HEK293T (cell line): ENCODE results near the gene PPP1R7.
A peak's percentile ranks its signal among the peaks of the same experiment; 100 is the strongest.
"Not testable (repeated sequence)": the region's sequence is repeated elsewhere in the genome, so short reads cannot be mapped to it uniquely, and the experiment has no call there.

ENCODE experiments used
- CTCF ChIA-PET: fragments of 350-600 bp; formaldehyde crosslinking; extraction: SDS; loops from one replicate; lab custom pipeline; 2021; ENCODE audit warnings: antibody characterized with exemption, inconsistent platforms; lab: Yijun Ruan, JAX
- POLR2A ChIA-PET: fragments of 350-600 bp; formaldehyde crosslinking; extraction: SDS; loops from one replicate; lab custom pipeline; 2020; ENCODE audit warnings: antibody characterized with exemption, inconsistent platforms; lab: Yijun Ruan, JAX
- DNase-seq: peaks from one replicate; pipeline ENCODE4 v3.0.0; 2012; ENCODE audit warnings: mixed read lengths; ENCODE audit errors: extremely low spot score
- ARNT ChIP-seq: fragments of 450-650 bp; IDR thresholded peaks from 2 replicates; pipeline ENCODE4 v1.6.1; 2017; ENCODE audit warnings: mild to moderate bottlenecking
- BHLHE40 ChIP-seq: fragments of 450-650 bp; IDR thresholded peaks from 2 replicates; pipeline ENCODE4 v1.6.1; 2016; ENCODE audit warnings: mild to moderate bottlenecking, moderate library complexity, borderline replicate concordance
- CTBP1 ChIP-seq: fragments of 450-650 bp; IDR thresholded peaks from 2 replicates; pipeline ENCODE4 v1.6.1; 2016; ENCODE audit warnings: borderline replicate concordance
- ELF4 ChIP-seq: fragments of 450-650 bp; IDR thresholded peaks from 2 replicates; pipeline ENCODE4 v1.6.1; 2017; ENCODE audit warnings: antibody characterized with exemption
- FOXA1 ChIP-seq: fragments of 450-650 bp; IDR thresholded peaks from 2 replicates; pipeline ENCODE4 v1.6.1; 2016; ENCODE audit warnings: mild to moderate bottlenecking
- FOXK2 ChIP-seq: fragments of 450-650 bp; IDR thresholded peaks from 2 replicates; pipeline ENCODE4 v1.6.1; 2016; ENCODE audit warnings: mild to moderate bottlenecking
- FOXM1 ChIP-seq: fragments of 450-650 bp; IDR thresholded peaks from 2 replicates; pipeline ENCODE4 v1.6.1; 2017; ENCODE audit warnings: mild to moderate bottlenecking, borderline replicate concordance
- HDGF ChIP-seq: fragments of 450-650 bp; IDR thresholded peaks from 2 replicates; pipeline ENCODE4 v1.6.1; 2017; ENCODE audit warnings: antibody characterized with exemption, borderline replicate concordance
- L3MBTL2 ChIP-seq: fragments of 450-650 bp; conservative IDR thresholded peaks from 2 replicates; pipeline ENCODE4 v1.6.1; 2016; ENCODE audit warnings: mild to moderate bottlenecking
- LEF1 ChIP-seq: fragments of 450-650 bp; IDR thresholded peaks from 2 replicates; pipeline ENCODE4 v1.6.1; 2017; ENCODE audit warnings: mild to moderate bottlenecking, borderline replicate concordance
- NFRKB ChIP-seq: fragments of 450-650 bp; IDR thresholded peaks from 2 replicates; pipeline ENCODE4 v1.6.1; 2016; ENCODE audit warnings: mild to moderate bottlenecking, moderate library complexity
- PKNOX1 ChIP-seq: fragments of 450-650 bp; IDR thresholded peaks from 2 replicates; pipeline ENCODE4 v1.6.1; 2016
- SP1 ChIP-seq: fragments of 450-650 bp; IDR thresholded peaks from 2 replicates; pipeline ENCODE4 v1.6.1; 2017
- SUZ12 ChIP-seq: fragments of 450-650 bp; IDR thresholded peaks from 2 replicates; pipeline ENCODE4 v1.6.1; 2016; ENCODE audit warnings: mild to moderate bottlenecking
- TARDBP ChIP-seq: fragments of 450-650 bp; IDR thresholded peaks from 2 replicates; pipeline ENCODE4 v1.6.1; 2016
- ZNF384 ChIP-seq: fragments of 450-650 bp; IDR thresholded peaks from 2 replicates; pipeline ENCODE4 v1.6.1; 2016

The PPP1R7 gene

DNA sequence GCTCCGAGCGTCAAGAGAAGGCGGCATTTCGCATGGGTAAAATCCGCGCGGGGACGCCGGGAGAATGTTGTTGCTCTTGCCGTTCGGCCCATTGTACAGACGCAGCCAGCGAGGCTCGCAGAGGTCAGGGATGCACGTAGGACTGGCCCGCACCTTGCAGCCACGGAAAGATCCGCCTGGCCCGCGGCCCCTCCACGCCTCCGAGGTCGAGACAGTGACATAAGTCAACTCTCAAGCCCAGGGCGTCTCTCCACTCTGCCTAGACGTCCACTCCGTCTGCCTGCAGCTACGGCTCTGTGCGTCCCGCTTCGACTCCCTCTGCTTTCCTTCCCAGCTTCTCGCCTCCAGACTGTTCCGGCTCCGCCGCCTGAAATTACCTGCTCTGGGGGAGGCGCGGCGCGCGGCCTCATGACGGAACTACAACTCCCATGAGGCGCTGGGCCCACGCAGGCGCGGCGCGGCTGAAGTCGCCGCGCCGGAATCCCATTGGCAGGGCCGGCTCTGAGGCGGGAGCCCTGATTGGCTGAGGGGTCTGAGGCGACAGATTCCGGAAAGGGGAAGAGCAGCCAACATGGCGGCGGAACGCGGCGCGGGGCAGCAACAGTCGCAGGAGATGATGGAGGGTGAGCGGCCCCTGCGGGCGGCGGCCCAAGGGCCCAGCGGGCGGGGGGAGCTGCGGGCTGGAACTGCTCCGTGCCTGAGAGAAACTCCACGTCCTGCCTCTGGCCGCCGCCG, at the start of gene PPP1R7:
TSS of gene PPP1R7 (plus strand) at position 543 of the 735 bp plus-strand sequence. CDS start at position 572, 29 bp downstream.
- POLR2A ChIA-PET, result interaction anchor here (0.8 to 2.0 kb wide), 6 partner anchors 9 to 165 kb away, joined by 3 to 9 read pairs (median 4); partner anchors contain the start of gene MTERF4
- CTCF ChIA-PET, result interaction anchor here (0.6 kb wide), 1 partner anchor 47 kb away, joined by 3 read pairs; no protein-coding TSS in a partner anchor
- peak; percentile 96 for DNase-seq
- TF ChIP-seq ELF4 (peak; percentile 22; the same call in 1 of the 2 replicates), ARNT (no peak), FOXA1 (no peak), BHLHE40 (no peak), LEF1 (no peak), TARDBP (no peak), SUZ12 (no peak), ZNF384 (no peak), CTBP1 (peak; percentile 48; the same call in 1 of the 2 replicates), L3MBTL2 (0 out of 2 replicates have a peak, but pooled peaks have one; percentile 16), HDGF (no peak), FOXK2 (no peak), SP1 (no peak), NFRKB (no peak), PKNOX1 (no peak; the same call in 1 of the 2 replicates), FOXM1 (no peak)

GRCh38 chr2:241102239-241102803, 47.9 kb upstream of the PPP1R7 start, which contains the start of gene MTERF4:
TSS of gene MTERF4 (minus strand) at chr2:241102287. CDS start at chr2:241102273, 14 bp downstream.
- TF ChIP-seq LEF1 (no peak), HDGF (no peak), TARDBP (peak; percentile 61; the same call in 1 of the 2 replicates), ZNF384 (no peak), FOXA1 (no peak), L3MBTL2 (no peak), SUZ12 (no peak), ARNT (peak; percentile 71; the same call in 1 of the 2 replicates), CTBP1 (peak; percentile 89), SP1 (no peak), PKNOX1 (peak; percentile 75), ELF4 (peak; percentile 56; the same call in 1 of the 2 replicates), FOXK2 (no peak), BHLHE40 (no peak), FOXM1 (peak; percentile 71; the same call in 1 of the 2 replicates), NFRKB (peak; percentile 92)
- ChIA-PET CTCF (interaction anchor here (0.7 kb wide), 1 partner anchor 258 kb away, joined by 5 read pairs; no protein-coding TSS in a partner anchor), POLR2A (interaction anchor here (0.7 to 2.4 kb wide), 7 partner anchors 8 to 48 kb away, joined by 3 to 9 read pairs (median 4); partner anchors contain the start of genes PASK and PPP1R7)
- peak; percentile 87 for DNase-seq

- ChIA-PET CTCF (no interaction called here), POLR2A (interaction anchor here (1.8 kb wide), 1 partner anchor 47 kb away, joined by 9 read pairs; the partner anchor contains the start of genes PASK and PPP1R7)
- no peak for TF ChIP-seq FOXA1
- no peak for TF ChIP-seq LEF1
- no peak for TF ChIP-seq L3MBTL2
- no peak for TF ChIP-seq SUZ12
- TF ChIP-seq FOXK2, result no peak
- TF ChIP-seq TARDBP, result no peak
- TF ChIP-seq FOXM1, result no peak
- TF ChIP-seq SP1, result no peak
- no peak for TF ChIP-seq ZNF384
- no peak for TF ChIP-seq NFRKB
- no peak for TF ChIP-seq CTBP1
- TF ChIP-seq ARNT, result no peak
- no peak for TF ChIP-seq BHLHE40
- no peak for TF ChIP-seq PKNOX1
- DNase-seq, result no peak
These were observed 47.1 kb upstream of the PPP1R7 start for GRCh38 chr2:241103176-241103595.

GRCh38 chr2:241104611-241105010, 45.7 kb upstream of the PPP1R7 start:
- CTCF ChIA-PET, DNase-seq, POLR2A ChIA-PET: not testable (repeated sequence)

GRCh38 chr2:241105641-241106040, 44.6 kb upstream of the PPP1R7 start:
- CTCF ChIA-PET, result no interaction called here
- no peak for DNase-seq
- POLR2A ChIA-PET, result no interaction called here
- TF ChIP-seq L3MBTL2 (no peak), FOXK2 (no peak), ELF4 (no peak), CTBP1 (no peak), LEF1 (no peak), SP1 (no peak), PKNOX1 (no peak), ZNF384 (no peak)
